IPS-20b (cell line): ENCODE data around the gene CPEB3.
"Not testable (repeated sequence)": the region's sequence is repeated elsewhere in the genome, so short reads cannot be mapped to it uniquely, and the experiment has no call there.

ENCODE experiments used
- H3K27ac ChIP-seq: one replicate; pipeline ENCODE4 v1.5.1; 2013; ENCODE audit warnings: low read length
- H3K27me3 ChIP-seq: 2 replicates; pipeline ENCODE4 v1.6.1; 2013; ENCODE audit warnings: mild to moderate bottlenecking, low read length, inconsistent platforms; ENCODE audit not compliant: insufficient read depth
- H3K36me3 ChIP-seq: 2 replicates; pipeline ENCODE4 v1.6.1; 2013; ENCODE audit warnings: low read depth, mild to moderate bottlenecking, inconsistent platforms, low read length, moderate library complexity; ENCODE audit not compliant: insufficient read depth
- H3K4me1 ChIP-seq: 2 replicates; pipeline ENCODE4 v1.6.1; 2013; ENCODE audit warnings: mild to moderate bottlenecking, control low read depth, inconsistent platforms, low read length, moderate library complexity; ENCODE audit not compliant: insufficient read depth
- H3K4me3 ChIP-seq: 2 replicates; pipeline ENCODE4 v1.5.1; 2013; ENCODE audit warnings: mild to moderate bottlenecking, low read length, inconsistent platforms
- H3K9ac ChIP-seq: 2 replicates; pipeline ENCODE4 v1.6.1; 2013; ENCODE audit warnings: low read depth, mild to moderate bottlenecking, inconsistent platforms, low read length, moderate library complexity
- H3K9me3 ChIP-seq: 2 replicates; pipeline ENCODE4 v1.6.1; 2013; ENCODE audit warnings: mild to moderate bottlenecking, low read depth, low read length, inconsistent platforms; ENCODE audit not compliant: insufficient read depth

CPEB3 gene

GRCh38 chr10:92162541-92162940 is 128.3 kb downstream of the CPEB3 start:
- no peak overlapping the region for H3K27ac ChIP-seq

GRCh38 chr10:92156874-92157773 is 133.8 kb downstream of the CPEB3 start:
- no peak overlapping the region for H3K27ac ChIP-seq

More at GRCh38 chr10:92162541-92162940, 128.3 kb downstream of the CPEB3 start:
- Histone ChIP-seq H3K9me3 (peaks cover 8% of the 10 kb centered on the region; the same call in 1 of the 2 replicates), H3K4me3 (no peak overlapping the region), H3K9ac (no peak overlapping the region), H3K36me3 (no peaks in the 10 kb centered on the region), H3K4me1 (no peaks in the 10 kb centered on the region), H3K27me3 (no peaks in the 10 kb centered on the region)

GRCh38 chr10:92150823-92151222 is 140.1 kb downstream of the CPEB3 start:
- no peaks in the 10 kb centered on the region for H3K9me3 ChIP-seq
- H3K4me1 ChIP-seq: no peaks in the 10 kb centered on the region
- H3K27me3 ChIP-seq: no peaks in the 10 kb centered on the region
- no peak overlapping the region for H3K9ac ChIP-seq
- no peak overlapping the region for H3K27ac ChIP-seq
- no peak overlapping the region for H3K4me3 ChIP-seq
- no peaks in the 10 kb centered on the region for H3K36me3 ChIP-seq

More at GRCh38 chr10:92156874-92157773, 133.8 kb downstream of the CPEB3 start:
- Histone ChIP-seq H3K36me3 (no peaks in the 10 kb centered on the region), H3K27me3 (no peaks in the 10 kb centered on the region), H3K9me3 (no peaks in the 10 kb centered on the region), H3K4me3 (no peak overlapping the region), H3K4me1 (no peaks in the 10 kb centered on the region), H3K9ac (no peak overlapping the region)

- no peaks in the 10 kb centered on the region for H3K36me3 ChIP-seq
- H3K27me3 ChIP-seq: no peaks in the 10 kb centered on the region
- H3K9ac ChIP-seq: no peak overlapping the region
- no peak overlapping the region for H3K27ac ChIP-seq
- no peaks in the 10 kb centered on the region for H3K9me3 ChIP-seq
- no peak overlapping the region for H3K4me3 ChIP-seq
- H3K4me1 ChIP-seq: no peaks in the 10 kb centered on the region
These were observed 141.6 kb downstream of the CPEB3 start for GRCh38 chr10:92149261-92149660.

GRCh38 chr10:92146781-92147180 is 144.1 kb downstream of the CPEB3 start:
- H3K27me3 ChIP-seq: no peaks in the 10 kb centered on the region
- H3K9me3 ChIP-seq: no peaks in the 10 kb centered on the region
- no peak overlapping the region for H3K9ac ChIP-seq
- no peak overlapping the region for H3K4me3 ChIP-seq
- H3K27ac ChIP-seq: no peak overlapping the region
- no peaks in the 10 kb centered on the region for H3K36me3 ChIP-seq
- peaks cover 4% of the 10 kb centered on the region for H3K4me1 ChIP-seq

- H3K27ac ChIP-seq: no peak overlapping the region
These were observed 144.8 kb downstream of the CPEB3 start for GRCh38 chr10:92146107-92146506.

GRCh38 chr10:92142949-92143348 is 147.9 kb downstream of the CPEB3 start:
- Histone ChIP-seq H3K27ac (no peak overlapping the region), H3K4me1 (peaks cover 4% of the 10 kb centered on the region), H3K36me3 (no peaks in the 10 kb centered on the region), H3K9me3 (no peaks in the 10 kb centered on the region), H3K4me3 (no peak overlapping the region), H3K27me3 (no peaks in the 10 kb centered on the region), H3K9ac (no peak overlapping the region)

More at GRCh38 chr10:92146107-92146506, 144.8 kb downstream of the CPEB3 start:
- H3K9me3 ChIP-seq: no peaks in the 10 kb centered on the region
- H3K9ac ChIP-seq: no peak overlapping the region
- no peaks in the 10 kb centered on the region for H3K36me3 ChIP-seq
- peaks cover 4% of the 10 kb centered on the region for H3K4me1 ChIP-seq
- H3K4me3 ChIP-seq: no peak overlapping the region
- no peaks in the 10 kb centered on the region for H3K27me3 ChIP-seq

GRCh38 chr10:92142512-92142911 is 148.4 kb downstream of the CPEB3 start:
- Histone ChIP-seq H3K4me3 (no peak overlapping the region), H3K4me1 (peaks cover 4% of the 10 kb centered on the region), H3K27me3 (no peaks in the 10 kb centered on the region), H3K36me3 (no peaks in the 10 kb centered on the region), H3K27ac (no peak overlapping the region), H3K9me3 (no peaks in the 10 kb centered on the region), H3K9ac (no peak overlapping the region)

GRCh38 chr10:92141147-92141546 is 149.7 kb downstream of the CPEB3 start:
- not testable (repeated sequence) for H3K27ac ChIP-seq, H3K27me3 ChIP-seq, H3K4me3 ChIP-seq, H3K36me3 ChIP-seq, H3K9me3 ChIP-seq, H3K9ac ChIP-seq, H3K4me1 ChIP-seq

- H3K9me3 ChIP-seq, H3K27me3 ChIP-seq, H3K4me1 ChIP-seq, H3K4me3 ChIP-seq, H3K9ac ChIP-seq, H3K36me3 ChIP-seq, H3K27ac ChIP-seq: not testable (repeated sequence)
These were observed 156.8 kb downstream of the CPEB3 start for GRCh38 chr10:92134049-92134448.

GRCh38 chr10:92131275-92131820 is 159.5 kb downstream of the CPEB3 start:
- no peak overlapping the region for H3K9ac ChIP-seq
- H3K9me3 ChIP-seq: no peaks in the 10 kb centered on the region
- no peaks in the 10 kb centered on the region for H3K4me1 ChIP-seq
- H3K4me3 ChIP-seq: no peak overlapping the region
- H3K27ac ChIP-seq: no peak overlapping the region
- H3K36me3 ChIP-seq: no peaks in the 10 kb centered on the region
- H3K27me3 ChIP-seq: no peaks in the 10 kb centered on the region
